Esophagus squamous epithelium (tissue), 4 donors: Measurements from ENCODE around the gene LIMS1.
"Not testable (repeated sequence)": the region's sequence is repeated elsewhere in the genome, so short reads cannot be mapped to it uniquely, and the experiment has no call there.

Source experiments
- POLR2A ChIP-seq, 4 donors: fragments of 450-650 bp; IDR thresholded peaks; one replicate each; pipeline ENCODE4 v1.6.1; 2017; ENCODE audit warnings: antibody characterized with exemption in 4 of 4, mild to moderate bottlenecking in 4 of 4, moderate library complexity in 3 of 4
- TF ChIP-seq, protein P1 (sequence below), 6 experiments: fragments of 450-650 bp in 4 of 6; fragments of 200-600 bp in 2 of 6; sonication (generic) in 2 of 6; IDR thresholded peaks; one replicate each; pipeline ENCODE4 v1.5.1; 2016 to 2019; ENCODE audit warnings: antibody characterized with exemption in 6 of 6, mild to moderate bottlenecking in 4 of 6, moderate library complexity in 4 of 6

DNA sequence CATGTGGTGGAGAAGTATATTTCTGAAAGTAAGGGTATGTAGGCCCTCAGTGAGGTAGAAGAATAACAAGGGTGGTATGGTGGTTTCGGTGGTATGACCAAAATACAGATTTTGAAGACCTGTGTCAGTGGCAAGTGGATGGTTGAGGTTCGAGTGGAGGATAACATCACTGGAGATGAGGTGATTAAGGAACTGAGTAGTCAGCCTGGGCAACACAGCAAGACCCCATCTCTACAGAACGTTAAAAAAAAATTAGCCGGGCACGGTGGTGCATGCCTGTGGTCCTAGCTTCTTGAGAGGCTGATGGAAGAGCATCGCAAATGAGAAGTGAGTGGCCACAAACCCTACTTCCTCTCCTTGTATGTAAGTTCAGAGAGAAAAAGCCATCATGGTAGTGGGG lies 200.4 kb downstream of the LIMS1 start:
- TF ChIP-seq, protein P1, sequence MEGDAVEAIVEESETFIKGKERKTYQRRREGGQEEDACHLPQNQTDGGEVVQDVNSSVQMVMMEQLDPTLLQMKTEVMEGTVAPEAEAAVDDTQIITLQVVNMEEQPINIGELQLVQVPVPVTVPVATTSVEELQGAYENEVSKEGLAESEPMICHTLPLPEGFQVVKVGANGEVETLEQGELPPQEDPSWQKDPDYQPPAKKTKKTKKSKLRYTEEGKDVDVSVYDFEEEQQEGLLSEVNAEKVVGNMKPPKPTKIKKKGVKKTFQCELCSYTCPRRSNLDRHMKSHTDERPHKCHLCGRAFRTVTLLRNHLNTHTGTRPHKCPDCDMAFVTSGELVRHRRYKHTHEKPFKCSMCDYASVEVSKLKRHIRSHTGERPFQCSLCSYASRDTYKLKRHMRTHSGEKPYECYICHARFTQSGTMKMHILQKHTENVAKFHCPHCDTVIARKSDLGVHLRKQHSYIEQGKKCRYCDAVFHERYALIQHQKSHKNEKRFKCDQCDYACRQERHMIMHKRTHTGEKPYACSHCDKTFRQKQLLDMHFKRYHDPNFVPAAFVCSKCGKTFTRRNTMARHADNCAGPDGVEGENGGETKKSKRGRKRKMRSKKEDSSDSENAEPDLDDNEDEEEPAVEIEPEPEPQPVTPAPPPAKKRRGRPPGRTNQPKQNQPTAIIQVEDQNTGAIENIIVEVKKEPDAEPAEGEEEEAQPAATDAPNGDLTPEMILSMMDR (IDR thresholded peaks at IDR 0.05) = not testable (repeated sequence)
- not testable (repeated sequence) for TF ChIP-seq POLR2A (IDR thresholded peaks at IDR 0.05)
